ENCODE data around the gene RNF14. TPM values are rescaled to one million over a fixed set of nuclear protein-coding genes. Genes with fewer than 3 reads are reported as not detected.

Gene RNF14
- total and polyA plus RNA-seq, 4 donors, result 22.9 to 50.6 (median 32.5) TPM

GRCh38 chr5:141973871-141974595, 5.1 kb downstream of the RNF14 start:
- TF ChIP-seq HNF4A (conservative IDR thresholded peaks at IDR 0.05) (no peak), EGR1 (IDR thresholded peaks at IDR 0.05; ENCODE audit: low read depth in 2 of 2) (no peak), MAX (IDR thresholded peaks at IDR 0.05) (no peak), HNF4G (IDR thresholded peaks at IDR 0.05) (no peak), RXRA (IDR thresholded peaks at IDR 0.05) (no peak), ATF3 (IDR thresholded peaks at IDR 0.05) (no peak), RAD21 (IDR thresholded peaks at IDR 0.05) (no peak), YY1 (IDR thresholded peaks at IDR 0.05) (no peak), REST (IDR thresholded peaks at IDR 0.05) (no peak), ZBTB33 (IDR thresholded peaks at IDR 0.05) (no peak), GABPA (IDR thresholded peaks at IDR 0.05 in 1 of 2, conservative IDR thresholded peaks at IDR 0.05 in 1 of 2) (no peak), CTCF (IDR thresholded peaks at IDR 0.05; ENCODE audit: low read depth, low read length, missing input control) (no peak), TAF1 (conservative IDR thresholded peaks at IDR 0.05) (no peak), FOXA1 (IDR thresholded peaks at IDR 0.05) (no peak), FOXA2 (IDR thresholded peaks at IDR 0.05) (no peak), JUND (IDR thresholded peaks at IDR 0.05) (no peak)
- peaks cover 8 to 29% (median 21%) of the 10 kb centered on the region in 4 donors for H3K4me1 ChIP-seq (ENCODE audit: control insufficient read depth in 4 of 4, insufficient read depth in 4 of 4, low read length in 3 of 4)
- no peaks in the 10 kb centered on the region for H3K9me3 ChIP-seq (ENCODE audit: control insufficient read depth in 4 of 4, low read length in 3 of 4)
- no peak overlapping the region for H3K27ac ChIP-seq (ENCODE audit: low read depth in 1 of 2, low read length in 2 of 2)
- no peak for DNase-seq (ENCODE audit: low spot score)
- 83% methylated on average over 1 of the region's 1 CpG for WGBS
- no peak overlapping the region for H3K4me3 ChIP-seq (ENCODE audit: low read depth in 1 of 3, low read length in 3 of 3)
- no peak overlapping the region for H3K9ac ChIP-seq (ENCODE audit: low read depth in 1 of 2, low read length in 2 of 2)
- peaks cover 2 to 38% (median 15%) of the 10 kb centered on the region in 4 donors for H3K36me3 ChIP-seq (ENCODE audit: control insufficient read depth in 4 of 4, insufficient read depth in 3 of 4, low read depth in 1 of 4, low read length in 3 of 4)
- no peaks in the 10 kb centered on the region for H3K27me3 ChIP-seq (ENCODE audit: control insufficient read depth in 4 of 4, insufficient read depth in 4 of 4, low read length in 3 of 4)

Measured in liver (tissue), 9 donors.